Measurements from ENCODE around the gene TFB1M.

GRCh38 chr6:155263373-155264063 lies 50.8 kb downstream of the TFB1M start, which contains the start of gene CLDN20:
- TF ChIP-seq CTCF (IDR thresholded peaks at IDR 0.05; ENCODE audit: poor library complexity) (no peak), EZH2 (IDR thresholded peaks at IDR 0.05; ENCODE audit: borderline replicate concordance) (no peak)

All from hepatocyte (in vitro differentiated cells).